PC-3 (cell line): ENCODE measurements around the gene ENOPH1. TPM values are rescaled to one million over a fixed set of nuclear protein-coding genes. Genes with fewer than 3 reads are reported as not detected.

Experiments used
- ATAC-seq: fragments of 200-7000 bp; cut with Tn5 transposase; 2 replicates; pipeline ENCODE4 v1.9.1; 2020; ENCODE audit warnings: mild to moderate bottlenecking, moderate library complexity
- BruUV-seq: library from RNA; stranded (reverse); fragments of 400-500 nt; replicated peaks from 2 replicates; lab custom pipeline; 2021; lab: Mats Ljungman, UMichigan
- CTCF ChIA-PET: fragments of 300-600 bp; sonication (Branson Sonifier 250); formaldehyde crosslinking; loops from one replicate; lab custom pipeline; 2022; ENCODE audit warnings: antibody characterized with exemption; lab: Charles Lee
- POLR2A ChIA-PET: fragments of 300-600 bp; sonication (Branson Sonifier 250); formaldehyde crosslinking; loops from one replicate; lab custom pipeline; 2022; ENCODE audit warnings: antibody characterized with exemption; ENCODE audit not compliant: unreplicated experiment; lab: Charles Lee
- DNase-seq: peaks from one replicate; pipeline ENCODE4 v3.0.0-alpha.2; 2015
- H2AFZ ChIP-seq: fragments of 300-600 bp; sonication (generic); 2 replicates; pipeline ENCODE4 v1.6.0; 2016; ENCODE audit warnings: antibody characterized with exemption, low read length
- H3F3A ChIP-seq: fragments of 300-600 bp; sonication (generic); one replicate; pipeline ENCODE4 v1.6.0; 2017; ENCODE audit warnings: antibody characterized with exemption, low read length, control low read depth, mild to moderate bottlenecking; ENCODE audit not compliant: unreplicated experiment
- H3K27ac ChIP-seq: fragments of 300-600 bp; sonication (generic); 2 replicates; pipeline ENCODE4 v1.5.1; 2016; ENCODE audit warnings: mild to moderate bottlenecking, low read length
- H3K27me3 ChIP-seq: fragments of 300-600 bp; sonication (generic); 2 replicates; pipeline ENCODE4 v1.6.1; 2016; ENCODE audit warnings: low read length, mixed read lengths
- H3K36me3 ChIP-seq: fragments of 300-600 bp; sonication (generic); 2 replicates; pipeline ENCODE4 v1.6.1; 2016; ENCODE audit warnings: low read depth, mixed run types, low read length, mixed read lengths
- H3K4me1 ChIP-seq: fragments of 300-600 bp; sonication (generic); 2 replicates; pipeline ENCODE4 v1.5.1; 2016; ENCODE audit warnings: low read length; ENCODE audit not compliant: insufficient read depth
- H3K4me2 ChIP-seq: fragments of 300-600 bp; sonication (generic); 2 replicates; pipeline ENCODE4 v1.6.0; 2016; ENCODE audit warnings: low read length
- H3K4me3 ChIP-seq: fragments of 300-600 bp; sonication (generic); 2 replicates; pipeline ENCODE4 v1.5.1; 2016; ENCODE audit warnings: mild to moderate bottlenecking, low read length, mixed read lengths
- H3K79me2 ChIP-seq: fragments of 300-600 bp; sonication (generic); 2 replicates; pipeline ENCODE4 v1.6.1; 2017; ENCODE audit warnings: low read length, mixed read lengths
- H3K9ac ChIP-seq: fragments of 300-600 bp; sonication (generic); 2 replicates; pipeline ENCODE4 v1.6.0; 2016; ENCODE audit warnings: mild to moderate bottlenecking, low read length
- H3K9me2 ChIP-seq: fragments of 300-600 bp; sonication (generic); replicated peaks from 2 replicates; pipeline ENCODE4 v1.6.1; 2016; ENCODE audit warnings: mixed run types, low read length, mixed read lengths
- H3K9me3 ChIP-seq: fragments of 300-600 bp; sonication (generic); 2 replicates; pipeline ENCODE4 v1.6.1; 2016; ENCODE audit warnings: low read length, mixed read lengths
- H4K20me1 ChIP-seq: fragments of 300-600 bp; sonication (generic); 2 replicates; pipeline ENCODE4 v1.6.1; 2016; ENCODE audit warnings: low read length, mixed read lengths
- CTCF ChIP-seq: fragments of 300-600 bp; sonication (generic); conservative IDR thresholded peaks from 2 replicates; pipeline ENCODE4 v1.5.1; 2017; ENCODE audit warnings: antibody characterized with exemption, low read depth, mild to moderate bottlenecking, low read length
- EZH2 ChIP-seq: fragments of 300-600 bp; sonication (generic); IDR thresholded peaks from one replicate; pipeline ENCODE4 v1.6.1; 2017; ENCODE audit warnings: antibody characterized with exemption, mild to moderate bottlenecking, low read length; ENCODE audit not compliant: unreplicated experiment
- EZH2phosphoT487 ChIP-seq: fragments of 300-600 bp; sonication (generic); IDR thresholded peaks from 2 replicates; pipeline ENCODE4 v1.6.1; 2018; ENCODE audit warnings: mild to moderate bottlenecking, antibody characterized with exemption, low read length, borderline replicate concordance
- intact Hi-C: fragments of 100-400 bp; cut with micrococcal nuclease; formaldehyde crosslinking; loops from 2 replicates; pipeline ENCODE4 v1.9.0; 2023
- total RNA-seq: library from RNA; depleted of rRNA; stranded (reverse); fragments of >200 nt; gene quantifications from 2 replicates; pipeline ENCODE4 v1.2.3, GENCODE V29; 2014

ENOPH1 gene
- total RNA-seq, 1 experiment from 2014 or later = 37.5 TPM

GRCh38 chr4:82480771-82481505 lies 50.5 kb downstream of the ENOPH1 start:
- Histone ChIP-seq H3K9ac (no peak overlapping the region), H4K20me1 (no peaks in the 10 kb centered on the region), H3K9me3 (no peaks in the 10 kb centered on the region), H3K36me3 (no peaks in the 10 kb centered on the region), H3K79me2 (no peaks in the 10 kb centered on the region), H3K4me3 (no peak overlapping the region), H3F3A (no peaks in the 10 kb centered on the region), H3K9me2 (no peaks in the 10 kb centered on the region), H2AFZ (no peak overlapping the region), H3K27ac (no peak overlapping the region), H3K4me1 (no peaks in the 10 kb centered on the region), H3K27me3 (no peaks in the 10 kb centered on the region), H3K4me2 (no peak overlapping the region)
- TF ChIP-seq EZH2phosphoT487 (no peak), CTCF (no peak), EZH2 (no peak)
- POLR2A ChIA-PET = interaction anchor here (0.7 kb wide), 1 partner anchor 167 kb away, joined by 3 read pairs; no protein-coding TSS in a partner anchor
- CTCF ChIA-PET = no interaction called here
- BruUV-seq = no TSS peak
- intact Hi-C loops = no loop called here
- ATAC-seq (no peak), DNase-seq (no peak)

- ChIA-PET CTCF (no interaction called here), POLR2A (no interaction called here)
- Histone ChIP-seq H3F3A (no peaks in the 10 kb centered on the region), H3K9ac (no peak overlapping the region), H3K27ac (no peak overlapping the region), H4K20me1 (no peaks in the 10 kb centered on the region), H3K4me1 (no peaks in the 10 kb centered on the region), H3K27me3 (no peaks in the 10 kb centered on the region), H3K9me3 (no peaks in the 10 kb centered on the region), H3K36me3 (no peaks in the 10 kb centered on the region), H3K79me2 (no peaks in the 10 kb centered on the region), H3K9me2 (no peaks in the 10 kb centered on the region), H3K4me2 (no peak overlapping the region), H3K4me3 (no peak overlapping the region), H2AFZ (no peak overlapping the region)
- DNase-seq (no peak), ATAC-seq (no peak)
- no peak for TF ChIP-seq CTCF
- TF ChIP-seq EZH2phosphoT487 = no peak
- TF ChIP-seq EZH2 = no peak
- BruUV-seq = no TSS peak
- intact Hi-C loops = no loop called here
These were observed 51.1 kb downstream of the ENOPH1 start for GRCh38 chr4:82481506-82481840.

GRCh38 chr4:82482387-82482786 lies 52.0 kb downstream of the ENOPH1 start:
- no peaks in the 10 kb centered on the region for H3K36me3 ChIP-seq
- no peak overlapping the region for H3K4me3 ChIP-seq
- ChIA-PET POLR2A (no interaction called here), CTCF (no interaction called here)
- H3K27ac ChIP-seq = no peak overlapping the region
- no peaks in the 10 kb centered on the region for H4K20me1 ChIP-seq
- H3K9me2 ChIP-seq = no peaks in the 10 kb centered on the region
- H3K9me3 ChIP-seq = no peaks in the 10 kb centered on the region
- no peaks in the 10 kb centered on the region for H3K79me2 ChIP-seq
- DNase-seq (no peak), ATAC-seq (no peak)
- no TSS peak for BruUV-seq
- H3K27me3 ChIP-seq = no peaks in the 10 kb centered on the region
- TF ChIP-seq CTCF (no peak), EZH2 (no peak), EZH2phosphoT487 (no peak)
- H3K4me1 ChIP-seq = no peaks in the 10 kb centered on the region
- H2AFZ ChIP-seq = no peak overlapping the region
- no peak overlapping the region for H3K4me2 ChIP-seq
- no peak overlapping the region for H3K9ac ChIP-seq
- intact Hi-C loops = no loop called here
- no peaks in the 10 kb centered on the region for H3F3A ChIP-seq
